RWPE2 (cell line): Measurements from ENCODE around the gene L3MBTL4.
"Not testable (repeated sequence)": the region's sequence is repeated elsewhere in the genome, so short reads cannot be mapped to it uniquely, and the experiment has no call there.

Experiments
- ATAC-seq: fragments of 200-7000 bp; cut with Tn5 transposase; 3 replicates; pipeline ENCODE4 v1.9.1; 2021; ENCODE audit warnings: low read depth
- DNase-seq: peaks from one replicate; pipeline ENCODE4 v3.0.0-alpha.2; 2020; ENCODE audit warnings: low spot score
- H3K27ac ChIP-seq: fragments of 450-650 bp; 2 replicates; pipeline ENCODE4 v1.5.1; 2017; ENCODE audit warnings: mild to moderate bottlenecking; ENCODE audit not compliant: poor library complexity, severe bottlenecking
- H3K27me3 ChIP-seq: fragments of 250-450 bp; sonication (Bioruptor Pico); 2 replicates; pipeline ENCODE4 v1.5.1; 2021; ENCODE audit warnings: mild to moderate bottlenecking, moderate library complexity; ENCODE audit not compliant: insufficient read depth, poor library complexity, severe bottlenecking
- H3K36me3 ChIP-seq: fragments of 250-450 bp; sonication (Bioruptor Pico); 2 replicates; pipeline ENCODE4 v1.5.1; 2020; ENCODE audit warnings: low read depth, mild to moderate bottlenecking, moderate library complexity
- H3K4me1 ChIP-seq: fragments of 250-450 bp; sonication (Bioruptor Pico); 2 replicates; pipeline ENCODE4 v1.5.1; 2021; ENCODE audit warnings: mild to moderate bottlenecking, moderate library complexity; ENCODE audit not compliant: insufficient read depth, poor library complexity, severe bottlenecking
- H3K4me3 ChIP-seq: fragments of 250-450 bp; sonication (Bioruptor Pico); 2 replicates; pipeline ENCODE4 v1.5.1; 2021; ENCODE audit warnings: mild to moderate bottlenecking, moderate library complexity; ENCODE audit not compliant: severe bottlenecking
- H3K9me3 ChIP-seq: fragments of 250-450 bp; sonication (Bioruptor Pico); 2 replicates; pipeline ENCODE4 v1.5.1; 2021; ENCODE audit warnings: mild to moderate bottlenecking, moderate library complexity; ENCODE audit not compliant: severe bottlenecking
- CTCF ChIP-seq: fragments of 450-650 bp; IDR thresholded peaks from one replicate; pipeline ENCODE4 v1.5.1; 2017; ENCODE audit warnings: mild to moderate bottlenecking, moderate library complexity; ENCODE audit not compliant: poor library complexity, severe bottlenecking

L3MBTL4 gene

GRCh38 chr18:6413579-6414117, 1.1 kb downstream of the L3MBTL4 start:
- Histone ChIP-seq H3K27ac (no peak overlapping the region), H3K4me1 (no peaks in the 10 kb centered on the region), H3K36me3 (no peaks in the 10 kb centered on the region), H3K9me3 (no peaks in the 10 kb centered on the region), H3K4me3 (no peak overlapping the region), H3K27me3 (peaks cover 32% of the 10 kb centered on the region)
- no peak for TF ChIP-seq CTCF
- no peak; the same call in 2 of the 3 replicates for ATAC-seq
- no peak for DNase-seq

GRCh38 chr18:6412933-6413472, 1.7 kb downstream of the L3MBTL4 start:
- Histone ChIP-seq H3K27ac (no peak overlapping the region), H3K9me3 (no peaks in the 10 kb centered on the region), H3K4me3 (no peak overlapping the region), H3K27me3 (peaks cover 32% of the 10 kb centered on the region), H3K36me3 (no peaks in the 10 kb centered on the region), H3K4me1 (no peaks in the 10 kb centered on the region)
- DNase-seq (no peak), ATAC-seq (no peak)
- no peak for TF ChIP-seq CTCF

- H3K4me3 ChIP-seq = no peak overlapping the region
- no peak for TF ChIP-seq CTCF
- H3K27me3 ChIP-seq = peaks cover 32% of the 10 kb centered on the region
- H3K9me3 ChIP-seq = no peaks in the 10 kb centered on the region
- H3K36me3 ChIP-seq = no peaks in the 10 kb centered on the region
- H3K4me1 ChIP-seq = no peaks in the 10 kb centered on the region
- no peak for DNase-seq
- ATAC-seq = no peak
- no peak overlapping the region for H3K27ac ChIP-seq
Observed at GRCh38 chr18:6411382-6411781, 3.3 kb downstream of the L3MBTL4 start.

- Histone ChIP-seq H3K36me3 (no peaks in the 10 kb centered on the region), H3K4me3 (no peak overlapping the region), H3K27me3 (peaks cover 22% of the 10 kb centered on the region), H3K4me1 (no peaks in the 10 kb centered on the region), H3K9me3 (no peaks in the 10 kb centered on the region), H3K27ac (no peak overlapping the region)
- ATAC-seq (no peak), DNase-seq (no peak)
- no peak for TF ChIP-seq CTCF
Observed at GRCh38 chr18:6409933-6410332, 4.8 kb downstream of the L3MBTL4 start.

GRCh38 chr18:6408543-6408942, 6.2 kb downstream of the L3MBTL4 start:
- not testable (repeated sequence) for H3K9me3 ChIP-seq, H3K4me1 ChIP-seq, ATAC-seq, H3K27ac ChIP-seq, H3K36me3 ChIP-seq, DNase-seq, H3K4me3 ChIP-seq
- peaks cover 13% of the 10 kb centered on the region for H3K27me3 ChIP-seq
